HG03354 (cell line): Measurements from ENCODE around the gene ANKDD1A.
A peak's percentile ranks its signal among the peaks of the same experiment; 100 is the strongest.

Experiments
- ATAC-seq: cut with Tn5 transposase; IDR thresholded peaks from one replicate; pipeline ENCODE4 v1.9.1; 2021; ENCODE audit warnings: mild to moderate bottlenecking; ENCODE audit not compliant: unreplicated experiment, poor library complexity, severe bottlenecking

ANKDD1A gene

DNA sequence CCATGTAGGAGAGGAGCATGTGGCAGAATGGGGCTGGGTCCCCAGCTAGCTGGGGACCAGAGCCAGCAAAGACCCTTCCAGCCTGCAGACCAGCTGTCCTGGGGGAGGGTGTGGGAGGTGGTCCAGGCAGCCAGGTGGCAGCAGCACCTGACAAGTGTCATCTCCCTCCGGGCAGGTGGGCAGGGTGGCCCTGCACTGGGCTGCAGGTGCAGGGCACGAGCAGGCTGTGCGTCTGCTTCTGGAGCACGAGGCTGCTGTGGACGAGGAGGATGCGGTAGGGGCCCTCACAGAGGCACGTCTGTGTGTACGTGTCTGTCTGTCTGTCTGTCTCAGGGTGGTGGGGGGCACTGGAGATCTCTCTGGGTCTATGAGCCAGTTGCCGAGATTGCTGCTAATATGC lies 5.5 kb downstream of the ANKDD1A start:
- ATAC-seq: no peak

DNA sequence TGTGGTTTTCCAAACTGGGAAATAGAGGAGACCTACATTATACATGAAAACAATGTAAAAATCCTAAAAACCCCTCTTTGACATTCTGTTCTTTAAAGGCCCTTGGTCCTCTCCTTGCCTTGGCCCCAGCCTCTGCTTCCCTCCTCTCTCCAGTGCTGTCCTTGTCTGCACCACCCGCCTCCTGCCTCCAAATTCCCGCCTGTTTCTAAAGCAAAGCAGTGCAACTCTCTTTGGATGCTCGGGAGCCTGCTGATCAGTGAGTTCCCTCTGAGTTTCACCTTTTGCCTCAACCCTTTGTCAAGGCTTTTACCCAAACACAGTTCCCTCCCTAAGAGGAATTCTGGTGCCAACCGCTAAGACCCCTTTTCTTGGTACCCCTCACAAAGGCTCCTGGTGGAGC lies 8.0 kb downstream of the ANKDD1A start:
- ATAC-seq: no peak

DNA sequence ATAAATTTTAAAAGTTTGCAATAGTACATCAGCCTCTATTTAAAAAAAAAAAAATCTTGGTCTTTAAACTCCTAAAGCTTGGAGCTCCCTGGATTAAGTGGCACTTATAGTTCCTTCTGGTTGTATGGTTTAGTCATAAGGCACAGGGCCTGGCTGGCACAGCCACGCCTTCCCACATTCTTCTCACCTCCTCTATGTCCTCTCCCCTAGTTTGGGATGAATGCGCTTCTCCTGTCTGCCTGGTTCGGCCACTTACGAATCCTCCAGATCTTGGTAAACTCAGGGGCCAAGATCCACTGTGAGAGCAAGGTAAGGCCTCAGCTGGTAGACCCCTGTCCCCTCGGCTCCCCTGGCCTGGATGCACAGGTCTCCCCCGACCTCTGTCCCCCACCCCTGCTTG lies 10.0 kb downstream of the ANKDD1A start:
- ATAC-seq: no peak

DNA sequence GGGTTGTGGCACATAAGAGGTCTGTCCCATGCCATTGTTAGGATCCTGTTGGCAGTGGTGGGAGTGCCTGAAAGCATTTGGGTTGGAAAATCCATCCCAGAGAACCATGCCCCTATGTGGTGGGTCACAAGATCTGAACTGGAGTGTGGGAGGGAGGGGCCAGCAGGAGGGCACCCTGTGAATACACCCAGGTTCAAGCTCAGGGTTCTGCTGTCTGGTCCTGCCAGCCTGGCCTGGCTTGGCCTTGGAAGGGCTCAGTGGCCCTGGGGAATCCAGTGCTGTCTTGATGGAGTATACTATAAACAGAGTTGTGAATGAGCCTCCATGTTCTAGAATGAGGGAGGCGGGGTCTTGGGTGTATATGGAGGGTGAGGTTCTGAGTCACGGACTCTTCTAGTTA lies 11.8 kb downstream of the ANKDD1A start:
- ATAC-seq: no peak

DNA sequence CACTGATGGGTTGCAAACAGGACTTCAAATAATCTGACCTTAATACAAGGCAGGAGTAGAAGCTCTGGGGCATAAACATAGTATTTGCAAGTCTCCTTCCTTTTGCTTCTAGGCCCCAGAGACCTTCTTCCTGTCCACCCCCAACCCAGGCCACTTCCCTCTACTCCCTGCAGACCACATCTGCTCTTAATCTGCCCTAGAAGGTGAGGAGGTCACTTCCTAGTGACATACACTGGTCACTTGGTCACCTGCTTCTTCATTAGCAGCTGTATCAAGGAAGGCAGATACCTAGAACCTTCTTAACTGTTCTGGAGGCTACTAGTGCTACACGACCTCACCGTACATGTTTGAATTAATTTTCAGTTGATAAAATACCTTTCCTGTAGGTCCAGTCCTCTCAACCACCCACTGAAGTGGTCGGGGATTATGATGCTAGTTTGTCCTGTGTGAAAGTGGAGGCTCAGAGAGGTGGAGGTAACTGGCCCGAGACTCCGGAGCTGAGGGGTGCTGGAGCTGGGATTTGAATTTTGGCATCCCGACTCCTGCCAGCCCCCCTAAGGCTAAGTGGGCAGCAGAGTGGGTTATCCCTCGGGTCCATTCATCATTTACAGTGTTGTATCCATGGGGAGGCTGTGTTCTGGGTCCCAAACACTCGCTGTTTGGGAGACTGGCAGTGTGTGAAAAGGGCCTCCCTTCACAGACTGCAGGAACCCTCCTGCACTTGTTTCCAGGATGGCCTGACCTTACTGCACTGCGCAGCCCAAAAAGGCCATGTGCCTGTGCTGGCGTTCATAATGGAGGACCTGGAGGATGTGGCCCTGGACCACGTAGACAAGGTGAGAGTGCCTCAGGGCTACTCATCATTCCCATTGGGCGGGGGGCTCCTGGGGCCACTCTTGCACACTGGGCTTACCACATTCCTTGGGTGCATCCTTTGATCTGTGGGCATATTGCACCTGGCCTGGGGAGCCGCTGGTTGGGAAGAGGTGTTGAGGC lies 13.9 kb downstream of the ANKDD1A start:
- no peak for ATAC-seq

DNA sequence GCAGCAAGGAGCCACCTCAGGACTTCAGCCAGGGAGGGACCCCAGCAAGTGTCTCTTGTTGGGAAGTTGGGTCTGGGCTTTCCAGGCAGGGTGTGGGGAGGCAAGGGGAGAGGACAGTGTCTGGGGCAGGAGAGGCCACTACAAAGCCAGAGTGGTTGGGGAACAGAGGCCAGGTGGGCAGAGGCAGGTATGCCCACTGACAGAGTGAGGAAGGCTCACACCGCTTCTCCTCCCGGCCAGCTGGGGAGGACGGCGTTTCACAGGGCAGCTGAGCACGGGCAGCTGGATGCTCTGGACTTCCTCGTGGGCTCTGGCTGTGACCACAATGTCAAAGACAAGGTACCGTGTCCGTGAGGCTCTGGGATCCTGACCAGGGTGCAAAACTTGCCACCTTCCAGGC lies 15.0 kb downstream of the ANKDD1A start:
- ATAC-seq: no peak

DNA sequence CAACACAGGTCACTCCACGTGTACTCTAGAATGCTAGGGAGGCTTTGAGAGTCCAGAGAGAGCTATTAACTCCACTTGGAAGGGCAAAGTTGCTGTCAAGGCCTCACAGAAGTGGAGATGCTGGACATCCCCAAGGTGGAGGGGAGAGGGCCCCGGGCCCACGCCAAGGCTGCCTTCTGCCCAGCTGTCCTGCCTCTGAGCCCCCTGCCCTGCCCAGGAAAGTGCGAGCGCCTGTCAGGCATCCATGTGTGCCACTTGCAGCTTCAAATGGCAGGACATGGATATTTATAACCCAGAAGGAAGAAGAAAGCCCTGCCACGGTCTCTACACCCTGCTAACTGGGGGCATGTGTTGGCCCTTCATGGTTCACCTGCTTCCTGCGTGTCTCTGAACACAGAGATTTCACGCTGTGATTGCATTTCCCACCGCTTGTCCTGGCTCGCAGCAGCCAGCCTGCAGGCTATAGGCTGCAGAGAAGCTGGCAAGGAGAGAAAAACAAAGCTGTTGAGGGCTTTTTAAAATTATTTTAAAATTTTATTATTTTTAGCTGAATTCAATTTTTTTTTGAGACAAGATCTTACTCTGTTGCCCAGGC lies 17.0 kb downstream of the ANKDD1A start:
- no peak for ATAC-seq

DNA sequence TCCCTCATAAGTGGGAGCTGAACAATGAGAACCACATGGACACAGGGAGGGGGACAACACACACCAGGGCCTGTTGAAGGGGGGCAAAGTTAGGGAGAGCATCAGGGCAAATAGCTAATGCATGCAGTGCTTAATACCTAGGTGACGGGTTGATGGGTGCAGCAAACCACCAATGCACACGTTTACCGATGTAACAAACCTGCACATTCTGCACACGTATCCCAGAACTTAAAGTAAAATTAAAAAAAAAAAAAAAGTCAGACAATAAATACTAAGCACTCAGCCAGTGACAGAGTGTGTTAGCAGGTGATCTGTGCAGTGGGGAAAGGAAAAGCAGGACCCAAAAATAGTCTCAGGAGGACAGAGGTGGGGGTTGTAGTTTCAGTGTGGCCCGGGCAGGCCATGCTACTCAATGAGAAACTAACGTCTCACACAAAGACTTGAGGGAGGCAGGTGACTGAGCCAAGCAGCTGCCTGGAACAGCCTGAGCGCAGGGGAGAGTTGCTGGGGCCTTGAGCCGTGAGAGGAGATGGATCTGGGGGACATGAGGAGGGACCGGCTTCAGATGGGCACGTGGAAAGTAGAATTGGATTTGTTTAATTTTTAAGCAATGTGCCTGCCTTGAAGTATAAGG lies 18.4 kb downstream of the ANKDD1A start:
- peak; percentile 67 for ATAC-seq

DNA sequence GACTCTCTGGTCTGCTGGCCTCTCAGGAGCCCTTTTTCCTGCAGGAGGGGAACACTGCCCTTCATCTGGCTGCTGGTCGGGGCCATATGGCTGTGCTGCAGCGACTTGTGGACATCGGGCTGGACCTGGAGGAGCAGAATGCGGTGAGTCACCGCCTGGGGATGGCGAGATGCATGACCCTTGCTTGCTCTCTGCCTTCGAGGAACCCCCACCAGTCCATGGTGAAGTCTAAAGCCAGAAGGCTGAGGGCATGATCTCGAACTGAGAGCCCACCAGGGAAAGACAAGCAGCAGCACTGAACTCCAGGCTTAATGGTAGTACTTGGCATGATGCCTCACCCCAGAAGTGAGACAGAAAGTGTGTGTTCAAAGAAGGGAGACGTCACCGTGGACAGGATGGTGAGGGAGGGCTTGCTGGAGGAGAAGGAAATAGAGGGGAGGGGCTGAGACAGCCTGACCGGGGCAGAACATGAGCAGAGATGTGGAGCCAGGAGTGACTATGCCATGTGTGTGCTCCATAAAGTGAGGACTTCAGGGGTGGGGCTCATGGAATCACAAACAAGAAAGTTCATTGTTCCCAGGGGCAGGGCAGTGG lies 19.2 kb downstream of the ANKDD1A start:
- ATAC-seq: no peak

DNA sequence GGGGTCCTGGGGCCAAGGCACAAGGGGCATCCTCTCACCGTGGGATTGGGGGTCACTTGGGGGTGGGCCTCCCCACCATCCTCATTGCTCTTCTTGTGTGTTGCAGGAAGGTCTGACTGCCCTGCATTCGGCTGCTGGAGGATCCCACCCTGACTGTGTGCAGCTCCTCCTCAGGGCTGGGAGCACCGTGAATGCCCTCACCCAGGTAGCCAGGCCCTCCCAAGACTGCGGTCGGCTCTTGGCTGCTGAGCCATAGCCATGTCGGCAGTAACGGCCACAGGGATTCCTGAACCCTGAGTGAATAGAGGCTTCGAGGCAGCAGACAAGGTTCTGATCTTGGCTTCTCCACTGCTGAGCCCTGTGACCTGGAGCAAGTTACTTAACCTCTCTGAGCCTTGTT lies 19.7 kb downstream of the ANKDD1A start:
- ATAC-seq: no peak

DNA sequence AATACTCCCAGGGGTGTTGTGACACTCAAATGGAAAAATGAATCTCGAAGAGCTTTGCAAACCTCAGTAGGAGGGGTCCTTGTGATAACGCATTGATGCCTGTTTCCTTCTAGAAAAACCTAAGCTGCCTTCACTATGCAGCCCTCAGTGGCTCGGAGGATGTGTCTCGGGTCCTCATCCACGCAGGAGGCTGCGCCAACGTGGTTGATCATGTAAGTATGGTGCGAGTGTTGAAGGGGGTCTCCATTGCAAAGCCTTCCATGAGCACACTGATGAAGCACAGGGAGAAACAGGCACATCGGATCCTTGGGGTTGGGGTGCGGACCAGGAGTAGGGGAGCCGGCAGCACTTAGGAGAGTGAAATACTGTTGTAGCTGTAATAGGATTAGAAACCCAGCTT lies 22.3 kb downstream of the ANKDD1A start:
- ATAC-seq: no peak

DNA sequence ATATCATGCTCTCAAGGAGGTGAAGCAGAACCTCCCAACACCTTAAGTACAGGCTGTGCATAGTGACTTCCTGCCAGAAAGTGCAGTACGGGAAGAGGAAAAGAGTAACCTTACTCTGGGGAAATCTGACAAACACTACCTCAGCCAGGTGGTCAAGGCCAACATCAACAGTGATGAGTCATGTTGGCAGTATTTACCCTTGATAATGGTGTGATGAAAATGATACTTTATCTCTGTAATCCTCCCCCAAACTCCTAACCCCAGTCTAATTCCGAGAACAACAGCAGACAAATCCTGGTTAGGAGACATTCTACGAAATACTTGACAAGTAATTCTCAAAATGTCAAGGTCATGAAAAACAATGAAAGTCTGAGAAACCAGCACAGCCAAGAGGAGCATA lies 26.5 kb downstream of the ANKDD1A start:
- ATAC-seq: no peak

DNA sequence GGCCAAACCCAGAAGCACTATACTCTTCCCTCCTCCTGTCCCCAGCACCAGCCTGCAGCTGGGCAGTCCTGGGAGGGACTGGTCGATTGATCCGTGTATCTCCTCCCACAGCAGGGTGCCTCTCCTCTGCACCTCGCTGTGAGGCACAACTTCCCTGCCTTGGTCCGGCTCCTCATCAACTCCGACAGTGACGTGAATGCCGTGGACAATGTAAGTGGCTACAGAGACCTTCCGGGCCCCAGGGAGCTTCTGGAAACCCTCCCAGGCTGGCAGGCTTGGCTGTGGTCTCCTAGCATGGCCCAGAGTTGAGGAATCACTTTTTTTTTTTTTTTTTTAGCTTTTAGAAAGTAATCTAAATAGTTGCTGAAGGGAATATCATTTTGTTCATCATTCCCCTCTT lies 30.7 kb downstream of the ANKDD1A start:
- no peak for ATAC-seq

DNA sequence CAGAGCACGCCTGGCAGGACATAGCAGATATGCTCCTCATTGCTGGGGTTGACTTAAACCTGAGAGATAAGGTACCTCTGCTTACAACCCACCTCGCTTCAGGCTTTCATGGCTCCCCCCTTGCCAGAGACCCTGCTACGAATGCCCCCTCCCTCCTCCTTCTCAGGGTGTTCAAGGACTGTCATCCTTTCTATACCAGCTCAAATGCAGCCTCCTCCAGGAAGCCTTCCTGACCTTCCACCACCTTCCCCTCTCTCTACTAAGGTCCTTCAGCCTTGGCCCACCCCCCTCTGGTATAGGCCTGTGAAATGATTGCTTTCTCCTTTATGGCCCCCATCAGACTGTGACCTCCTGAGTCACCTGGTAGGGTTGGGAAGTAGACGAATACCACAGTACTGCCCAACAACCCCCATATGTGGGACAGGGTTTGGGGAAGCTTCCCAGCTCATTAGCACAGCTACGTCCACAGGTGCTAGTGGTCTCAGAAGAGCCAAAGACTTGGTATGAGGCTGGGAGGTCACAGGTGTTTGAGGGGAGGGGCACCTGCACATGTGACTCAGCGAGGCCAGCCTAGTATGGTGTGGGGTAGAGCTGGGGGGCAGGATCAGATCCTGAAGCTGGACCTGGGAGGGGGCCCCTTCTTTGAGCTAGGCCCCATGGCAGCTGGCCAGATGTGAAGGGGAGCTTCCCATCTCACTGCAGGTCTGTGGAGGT lies 32.0 kb downstream of the ANKDD1A start:
- no peak for ATAC-seq

DNA sequence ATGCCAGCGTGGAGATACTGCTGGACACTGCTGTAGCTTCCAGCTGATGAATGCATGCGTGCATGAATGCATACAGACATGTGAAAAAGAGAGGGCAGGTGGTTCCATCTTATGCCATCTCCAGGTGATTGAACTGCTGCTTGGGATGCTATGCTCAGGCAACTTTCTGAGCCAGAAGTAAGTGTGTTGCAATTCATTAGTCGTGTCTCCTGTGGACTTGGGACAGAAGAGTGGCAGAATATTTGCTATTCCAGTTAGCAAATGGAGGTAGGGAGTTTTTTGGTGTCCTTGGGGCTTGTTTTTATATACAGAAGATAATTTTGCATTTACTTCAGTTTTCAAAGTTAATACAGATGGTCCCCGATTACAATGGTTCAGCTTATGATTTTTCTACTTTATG lies 33.3 kb downstream of the ANKDD1A start:
- no peak for ATAC-seq

DNA sequence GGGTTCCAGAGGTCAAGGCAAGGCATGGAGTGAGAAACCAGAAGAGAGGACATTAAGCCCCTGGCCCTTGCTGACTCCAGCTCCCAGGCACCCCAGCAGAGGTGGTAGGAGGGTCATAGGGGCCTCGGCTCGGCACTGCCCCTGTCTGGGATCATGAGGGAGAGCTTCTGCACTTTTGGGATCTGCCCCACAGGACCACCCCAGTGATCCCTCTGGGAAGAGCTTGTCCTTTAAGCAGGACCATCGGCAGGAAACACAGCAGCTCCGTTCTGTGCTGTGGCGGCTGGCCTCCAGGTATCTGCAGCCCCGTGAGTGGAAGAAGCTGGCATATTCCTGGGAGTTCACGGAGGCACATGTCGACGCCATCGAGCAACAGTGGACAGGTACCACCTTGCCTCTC lies 35.5 kb downstream of the ANKDD1A start:
- ATAC-seq: no peak

DNA sequence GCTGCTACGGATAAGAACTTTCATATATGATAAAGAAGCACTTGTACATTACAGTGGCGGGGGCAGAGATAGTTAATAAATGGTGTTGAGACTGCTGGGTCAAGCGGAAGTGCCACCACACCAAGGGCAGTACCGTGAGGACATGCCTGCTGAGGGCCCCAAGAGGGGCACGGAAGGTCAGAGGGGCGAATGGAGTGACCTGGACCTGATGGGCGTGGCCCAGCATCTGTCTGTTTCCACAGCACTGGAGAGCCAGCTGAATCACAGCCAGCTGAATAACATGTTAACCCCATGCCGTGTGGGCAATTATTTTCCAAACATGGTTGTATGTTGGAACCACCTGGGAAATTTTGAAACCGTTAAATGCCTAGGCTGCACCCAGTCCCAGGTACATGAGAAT lies 37.2 kb downstream of the ANKDD1A start:
- no peak for ATAC-seq

DNA sequence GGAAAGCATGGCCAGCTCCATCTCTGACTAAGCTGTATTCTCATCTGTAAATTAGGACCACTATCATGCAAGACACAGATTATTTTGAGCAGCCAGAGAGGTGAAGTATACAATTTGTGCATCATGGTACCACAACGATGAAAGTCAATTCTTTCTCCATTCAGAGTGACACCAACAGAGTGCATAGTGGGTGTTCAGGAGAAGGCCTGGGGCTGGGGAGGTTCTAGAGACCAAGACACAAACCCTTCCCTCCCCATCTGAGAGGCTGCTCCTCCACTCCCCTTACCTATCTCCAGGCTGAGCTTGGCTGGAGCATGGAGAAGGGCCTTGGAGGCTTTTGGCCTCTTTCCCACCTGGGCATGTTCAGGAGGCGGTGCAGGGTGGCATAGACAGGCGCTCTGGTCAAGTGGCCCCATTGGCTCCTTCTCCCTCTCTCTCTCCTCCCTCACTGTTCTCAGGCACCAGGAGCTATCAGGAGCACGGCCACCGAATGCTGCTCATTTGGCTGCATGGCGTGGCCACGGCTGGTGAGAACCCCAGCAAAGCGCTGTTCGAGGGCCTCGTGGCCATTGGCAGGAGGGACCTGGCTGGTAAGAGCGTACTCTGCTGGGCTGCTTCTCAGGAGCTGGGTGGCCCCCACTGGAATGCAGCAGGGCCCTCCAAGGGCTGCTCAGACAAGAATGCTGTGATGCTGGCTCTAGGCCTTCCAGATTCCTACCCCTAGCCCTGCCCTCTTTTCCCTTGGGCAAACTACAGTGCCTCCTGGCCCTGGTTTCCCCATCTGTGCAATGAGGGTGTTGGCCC lies 37.9 kb downstream of the ANKDD1A start:
- ATAC-seq: no peak

DNA sequence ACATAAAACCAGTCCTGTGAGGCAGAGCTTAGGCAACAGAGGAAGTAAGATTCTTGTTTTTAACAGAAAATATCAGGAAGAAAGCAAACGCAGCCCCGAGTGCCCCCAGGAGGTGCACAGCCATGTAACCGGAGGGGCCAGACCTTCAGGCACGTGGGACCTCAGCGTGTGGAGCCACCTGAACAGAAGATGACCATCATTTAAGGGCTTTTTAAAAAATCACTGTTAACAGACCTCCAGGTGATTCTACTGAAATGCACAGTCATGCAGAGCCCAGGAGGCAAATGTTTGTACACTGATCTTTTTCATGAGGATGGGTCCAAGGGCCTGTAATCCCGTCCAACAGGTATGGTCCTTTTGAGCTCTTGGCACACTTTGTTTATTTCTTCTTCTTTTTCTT lies 39.2 kb downstream of the ANKDD1A start:
- no peak for ATAC-seq
